HL-60 (cell line): ENCODE measurements around the gene CD40.

Source experiments
- DNase-seq, 2 experiments: peaks; one replicate each; pipeline ENCODE4 v3.0.0-alpha.2; 2010 to 2020; ENCODE audit warnings: low read depth in 1 of 2, low spot score in 1 of 2
- H3K27ac ChIP-seq: fragments of 250-450 bp; sonication (Bioruptor Pico); replicated peaks from 2 replicates; pipeline ENCODE4 v1.5.1; 2020; ENCODE audit warnings: mild to moderate bottlenecking, moderate library complexity
- H3K27me3 ChIP-seq: fragments of 250-450 bp; sonication (Bioruptor Pico); 2 replicates; pipeline ENCODE4 v1.5.1; 2021; ENCODE audit warnings: mild to moderate bottlenecking, moderate library complexity; ENCODE audit not compliant: insufficient read depth, poor library complexity, severe bottlenecking
- H3K4me3 ChIP-seq: replicated peaks from 2 replicates; pipeline ENCODE4 v1.5.1; 2011; ENCODE audit warnings: mild to moderate bottlenecking, control low read depth, low read length; ENCODE audit not compliant: insufficient read depth
- CTCF ChIP-seq: IDR thresholded peaks from one replicate; pipeline ENCODE4 v1.5.1; 2011; ENCODE audit warnings: low read length, control low read depth, inconsistent platforms; ENCODE audit not compliant: insufficient read depth
- GABPA ChIP-seq: IDR thresholded peaks from 2 replicates; pipeline ENCODE4 v1.6.1; 2012; ENCODE audit warnings: low read depth
- POLR2AphosphoS5 ChIP-seq: IDR thresholded peaks from 2 replicates; pipeline ENCODE4 v1.6.1; 2012; ENCODE audit warnings: low read depth
- REST ChIP-seq: IDR thresholded peaks from 2 replicates; pipeline ENCODE4 v1.6.1; 2012; ENCODE audit warnings: low read depth; ENCODE audit not compliant: insufficient replicate concordance
- SPI1 ChIP-seq: IDR thresholded peaks from 2 replicates; pipeline ENCODE4 v1.6.1; 2012; ENCODE audit warnings: low read depth, mild to moderate bottlenecking, borderline replicate concordance

Gene CD40

GRCh38 chr20:46073024-46073423 lies 45.1 kb upstream of the CD40 start:
- no peak for DNase-seq
- no peak for TF ChIP-seq SPI1
- TF ChIP-seq POLR2AphosphoS5, result no peak
- no peak for TF ChIP-seq REST
- no peak for TF ChIP-seq CTCF
- TF ChIP-seq GABPA, result no peak

GRCh38 chr20:46073443-46073842 lies 44.7 kb upstream of the CD40 start:
- no peak overlapping the region for H3K4me3 ChIP-seq
- H3K27ac ChIP-seq, result no peak overlapping the region
- TF ChIP-seq REST, result no peak
- no peak for TF ChIP-seq CTCF
- no peak for TF ChIP-seq GABPA
- TF ChIP-seq SPI1, result no peak
- no peak for TF ChIP-seq POLR2AphosphoS5
- no peaks in the 10 kb centered on the region for H3K27me3 ChIP-seq
- no peak for DNase-seq

More at GRCh38 chr20:46073024-46073423, 45.1 kb upstream of the CD40 start:
- H3K27ac ChIP-seq, result no peak overlapping the region
- H3K4me3 ChIP-seq, result no peak overlapping the region
- H3K27me3 ChIP-seq, result no peaks in the 10 kb centered on the region

GRCh38 chr20:46074006-46074405 lies 44.1 kb upstream of the CD40 start:
- H3K27me3 ChIP-seq, result no peaks in the 10 kb centered on the region
- no peak for DNase-seq
- TF ChIP-seq GABPA, result no peak
- TF ChIP-seq SPI1, result no peak
- TF ChIP-seq POLR2AphosphoS5, result no peak
- no peak for TF ChIP-seq REST
- no peak overlapping the region for H3K4me3 ChIP-seq
- H3K27ac ChIP-seq, result no peak overlapping the region

- no peak for TF ChIP-seq SPI1
- TF ChIP-seq POLR2AphosphoS5, result no peak
- TF ChIP-seq GABPA, result no peak
- TF ChIP-seq CTCF, result no peak
- no peak for TF ChIP-seq REST
- H3K4me3 ChIP-seq, result no peak overlapping the region
- no peaks in the 10 kb centered on the region for H3K27me3 ChIP-seq
- no peak for DNase-seq
- no peak overlapping the region for H3K27ac ChIP-seq
Observed at GRCh38 chr20:46076806-46077205, 41.3 kb upstream of the CD40 start.
